Measurements from ENCODE around the gene GOLGA6C.
"Not testable (repeated sequence)": the region's sequence is repeated elsewhere in the genome, so short reads cannot be mapped to it uniquely, and the experiment has no call there.

GOLGA6C gene

GRCh38 chr15:75225951-75226732 is 32.0 kb upstream of the GOLGA6C start:
- H3K9ac ChIP-seq (ENCODE audit: insufficient read length): no peak overlapping the region
- H3K4me3 ChIP-seq: no peak overlapping the region
- no peaks in the 10 kb centered on the region for H3K9me3 ChIP-seq (ENCODE audit: low read depth, low read length)
- no peaks in the 10 kb centered on the region for H3K36me3 ChIP-seq (ENCODE audit: insufficient read depth, low read length)
- DNase-seq (ENCODE audit: low read depth, low spot score): no peak
- H3K27ac ChIP-seq: no peak overlapping the region
- no peak for TF ChIP-seq POLR2AphosphoS5 (IDR thresholded peaks at IDR 0.05; ENCODE audit: borderline replicate concordance, low read depth, low read length)
- TF ChIP-seq EZH2 (IDR thresholded peaks at IDR 0.05): no peak
- no peak for TF ChIP-seq FOXP2 (optimal IDR thresholded peaks at IDR 0.05; ENCODE audit: control extremely low read depth, extremely low read length, insufficient read depth)

GRCh38 chr15:75227112-75227511 is 31.0 kb upstream of the GOLGA6C start:
- not testable (repeated sequence) for DNase-seq (ENCODE audit: low read depth, low spot score); H3K9me3 ChIP-seq (ENCODE audit: low read depth, low read length); H3K4me3 ChIP-seq; H3K36me3 ChIP-seq (ENCODE audit: insufficient read depth, low read length); H3K9ac ChIP-seq (ENCODE audit: insufficient read length); H3K27ac ChIP-seq

DNA sequence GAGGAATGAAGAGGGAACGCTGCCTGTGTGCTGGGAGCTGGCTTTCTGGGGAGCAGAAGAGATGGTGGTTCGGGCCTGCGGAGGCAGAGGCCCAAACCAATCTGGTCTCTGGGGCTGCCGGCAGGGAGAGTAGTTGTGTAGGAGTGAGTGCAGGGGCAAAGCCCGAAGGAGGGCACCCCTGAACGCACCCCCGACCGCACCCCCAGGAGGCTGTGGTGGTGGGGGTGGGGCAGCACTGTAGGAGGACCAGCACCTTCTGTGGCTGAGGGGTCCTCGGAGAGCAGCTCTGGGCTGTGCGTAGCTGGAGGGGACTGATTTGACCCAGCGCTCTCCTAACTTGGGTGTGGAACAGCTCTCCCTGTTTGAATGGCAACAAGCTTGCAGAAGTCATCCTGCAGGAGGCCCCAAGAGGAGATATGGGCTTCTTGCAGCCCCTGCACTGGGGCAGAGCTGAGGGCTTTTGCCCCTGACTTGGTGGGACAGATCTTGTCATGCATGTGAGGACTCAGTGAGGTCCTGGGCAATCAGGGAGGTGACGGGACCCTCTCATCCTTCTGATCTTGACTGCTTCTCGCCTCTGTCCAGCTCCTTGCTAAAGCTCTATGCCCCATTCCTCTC is 30.4 kb upstream of the GOLGA6C start:
- DNase-seq (ENCODE audit: low read depth, low spot score): no peak
- H3K9ac ChIP-seq (ENCODE audit: insufficient read length): no peak overlapping the region
- H3K36me3 ChIP-seq (ENCODE audit: insufficient read depth, low read length): no peaks in the 10 kb centered on the region
- no peak overlapping the region for H3K4me3 ChIP-seq
- H3K9me3 ChIP-seq (ENCODE audit: low read depth, low read length): no peaks in the 10 kb centered on the region
- TF ChIP-seq POLR2AphosphoS5 (IDR thresholded peaks at IDR 0.05; ENCODE audit: borderline replicate concordance, low read depth, low read length) (no peak), EZH2 (IDR thresholded peaks at IDR 0.05) (no peak), FOXP2 (optimal IDR thresholded peaks at IDR 0.05; ENCODE audit: control extremely low read depth, extremely low read length, insufficient read depth) (no peak)
- H3K27ac ChIP-seq: no peak overlapping the region

DNA sequence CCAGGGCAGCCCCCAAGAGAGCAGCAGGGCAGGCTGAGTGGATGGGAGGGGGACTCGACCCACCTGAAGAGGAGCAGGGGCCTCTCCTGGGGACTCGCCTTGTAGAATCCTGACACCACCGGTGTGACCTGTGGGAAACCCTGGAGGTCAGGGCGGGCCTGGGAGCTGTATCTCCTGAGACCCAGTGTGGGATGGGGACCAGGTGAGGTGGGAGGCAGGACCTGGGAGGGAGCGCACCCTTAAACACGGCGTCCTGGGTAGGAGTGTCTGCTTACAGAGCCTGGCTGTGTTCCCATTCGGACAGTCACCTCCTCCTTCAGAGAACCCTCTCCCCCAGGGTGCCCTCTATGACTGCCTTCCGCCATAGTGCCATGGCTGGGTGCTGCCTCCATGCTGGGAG is 29.3 kb upstream of the GOLGA6C start:
- Histone ChIP-seq H3K9ac (ENCODE audit: insufficient read length) (no peak overlapping the region), H3K36me3 (ENCODE audit: insufficient read depth, low read length) (no peaks in the 10 kb centered on the region), H3K9me3 (ENCODE audit: low read depth, low read length) (no peaks in the 10 kb centered on the region), H3K4me3 (no peak overlapping the region), H3K27ac (no peak overlapping the region)
- TF ChIP-seq POLR2AphosphoS5 (IDR thresholded peaks at IDR 0.05; ENCODE audit: borderline replicate concordance, low read depth, low read length) (no peak), EZH2 (IDR thresholded peaks at IDR 0.05) (no peak), FOXP2 (optimal IDR thresholded peaks at IDR 0.05; ENCODE audit: control extremely low read depth, extremely low read length, insufficient read depth) (no peak)
- no peak for DNase-seq (ENCODE audit: low read depth, low spot score)

- Histone ChIP-seq H3K9me3 (ENCODE audit: low read depth, low read length) (no peaks in the 10 kb centered on the region), H3K4me3 (no peak overlapping the region), H3K36me3 (ENCODE audit: insufficient read depth, low read length) (no peaks in the 10 kb centered on the region), H3K27ac (no peak overlapping the region), H3K9ac (ENCODE audit: insufficient read length) (no peak overlapping the region)
- TF ChIP-seq POLR2AphosphoS5 (IDR thresholded peaks at IDR 0.05; ENCODE audit: borderline replicate concordance, low read depth, low read length) (no peak), EZH2 (IDR thresholded peaks at IDR 0.05) (no peak), FOXP2 (optimal IDR thresholded peaks at IDR 0.05; ENCODE audit: control extremely low read depth, extremely low read length, insufficient read depth) (no peak)
- DNase-seq (ENCODE audit: low read depth, low spot score): no peak
These were observed 28.7 kb upstream of the GOLGA6C start for GRCh38 chr15:75229191-75230015.

DNA sequence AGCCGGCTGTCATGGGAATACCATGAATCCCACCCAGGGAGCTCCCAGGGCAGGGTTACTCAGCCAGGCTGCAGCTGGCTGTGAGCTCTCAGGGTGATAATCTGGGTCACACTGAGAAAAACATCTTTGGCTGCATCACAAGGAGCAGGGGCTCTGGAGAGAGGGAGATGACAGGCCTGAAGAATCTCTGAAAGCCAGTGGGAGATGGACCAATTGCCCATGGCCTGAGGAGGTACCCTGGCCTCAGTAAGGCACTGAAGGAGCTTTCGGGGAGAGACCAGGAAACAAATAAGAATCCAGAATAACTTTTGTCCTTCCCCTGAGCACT is 28.2 kb upstream of the GOLGA6C start:
- Histone ChIP-seq H3K4me3 (no peak overlapping the region), H3K9me3 (ENCODE audit: low read depth, low read length) (no peaks in the 10 kb centered on the region), H3K27ac (no peak overlapping the region), H3K9ac (ENCODE audit: insufficient read length) (no peak overlapping the region), H3K36me3 (ENCODE audit: insufficient read depth, low read length) (no peaks in the 10 kb centered on the region)
- TF ChIP-seq EZH2 (IDR thresholded peaks at IDR 0.05) (no peak), FOXP2 (optimal IDR thresholded peaks at IDR 0.05; ENCODE audit: control extremely low read depth, extremely low read length, insufficient read depth) (no peak), POLR2AphosphoS5 (IDR thresholded peaks at IDR 0.05; ENCODE audit: borderline replicate concordance, low read depth, low read length) (no peak)
- no peak for DNase-seq (ENCODE audit: low read depth, low spot score)

DNA sequence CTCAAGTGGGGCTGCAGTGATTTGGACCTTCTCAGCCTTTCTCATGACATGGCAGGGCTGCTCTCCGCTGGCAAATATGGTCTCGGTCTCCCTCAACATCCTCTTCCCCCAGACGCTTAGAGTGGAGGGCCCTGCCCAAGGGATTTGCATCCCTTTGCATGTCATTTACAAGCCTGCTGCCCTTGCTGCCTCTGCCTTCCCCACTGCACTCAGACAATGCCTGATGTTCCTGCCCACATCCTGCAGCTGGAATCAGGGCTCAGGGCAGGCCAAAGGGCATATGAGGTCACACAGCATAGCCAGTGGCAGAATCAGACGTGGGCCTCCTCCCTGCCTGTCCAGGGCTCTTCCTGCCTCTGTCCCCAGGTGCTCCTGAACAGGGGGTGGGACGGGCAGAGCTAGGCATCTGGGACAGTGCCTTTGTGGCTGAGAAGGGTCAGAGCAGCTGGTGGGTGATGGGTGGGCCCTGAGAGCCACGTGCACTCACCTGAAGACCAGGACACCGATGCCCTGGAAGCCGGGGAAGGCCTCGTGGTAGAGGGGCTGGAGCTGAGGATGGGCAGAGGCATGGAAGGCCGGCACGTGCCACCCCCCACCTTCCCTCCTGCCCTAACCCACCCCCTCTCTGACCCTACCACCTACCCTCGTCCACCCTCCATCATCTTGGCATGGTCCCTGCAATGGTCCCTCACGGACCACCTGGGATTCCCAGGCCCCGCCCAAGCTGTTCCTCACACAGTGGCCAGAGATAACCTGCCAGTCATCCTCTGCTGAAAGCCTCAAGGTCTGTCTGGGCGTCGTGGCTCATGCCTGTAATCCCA is 27.4 kb upstream of the GOLGA6C start:
- no peak overlapping the region for H3K9ac ChIP-seq (ENCODE audit: insufficient read length)
- no peak overlapping the region for H3K27ac ChIP-seq
- no peak overlapping the region for H3K4me3 ChIP-seq
- no peaks in the 10 kb centered on the region for H3K9me3 ChIP-seq (ENCODE audit: low read depth, low read length)
- no peak for TF ChIP-seq POLR2AphosphoS5 (IDR thresholded peaks at IDR 0.05; ENCODE audit: borderline replicate concordance, low read depth, low read length)
- no peak for TF ChIP-seq FOXP2 (optimal IDR thresholded peaks at IDR 0.05; ENCODE audit: control extremely low read depth, extremely low read length, insufficient read depth)
- TF ChIP-seq EZH2 (IDR thresholded peaks at IDR 0.05): no peak
- H3K36me3 ChIP-seq (ENCODE audit: insufficient read depth, low read length): no peaks in the 10 kb centered on the region
- DNase-seq (ENCODE audit: low read depth, low spot score): no peak

- Histone ChIP-seq H3K9ac (ENCODE audit: insufficient read length) (no peak overlapping the region), H3K36me3 (ENCODE audit: insufficient read depth, low read length) (no peaks in the 10 kb centered on the region), H3K27ac (no peak overlapping the region), H3K9me3 (ENCODE audit: low read depth, low read length) (no peaks in the 10 kb centered on the region), H3K4me3 (no peak overlapping the region)
- no peak for TF ChIP-seq EZH2 (IDR thresholded peaks at IDR 0.05)
- DNase-seq (ENCODE audit: low read depth, low spot score): no peak
These were observed 26.3 kb upstream of the GOLGA6C start for GRCh38 chr15:75231836-75232235.
